GM19043 (cell line): ENCODE results near the gene MSI2.

ENCODE experiments used
- ATAC-seq: cut with Tn5 transposase; IDR thresholded peaks from one replicate; pipeline ENCODE4 v1.9.1; 2021; ENCODE audit warnings: low read depth; ENCODE audit not compliant: unreplicated experiment

Gene MSI2

DNA sequence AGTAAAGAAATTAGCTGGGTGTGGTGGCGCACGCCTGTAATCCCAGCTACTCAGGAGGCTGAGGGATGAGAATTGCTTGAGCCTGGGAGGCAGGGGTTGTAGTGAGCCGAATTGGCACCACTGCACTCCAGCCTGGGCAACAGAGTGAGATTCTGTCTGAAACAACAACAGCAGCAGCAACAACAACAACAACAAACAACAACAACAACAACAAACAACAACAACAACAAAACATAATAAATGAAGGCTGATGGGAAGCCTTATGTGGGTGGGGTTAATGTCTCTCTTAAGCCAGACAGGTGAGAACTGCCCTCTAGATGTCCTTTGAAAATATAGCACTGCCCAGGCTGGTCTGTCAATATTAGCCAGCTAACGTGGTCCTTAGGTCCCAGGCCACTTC, 107.3 kb downstream of the MSI2 start:
- ATAC-seq = no peak

DNA sequence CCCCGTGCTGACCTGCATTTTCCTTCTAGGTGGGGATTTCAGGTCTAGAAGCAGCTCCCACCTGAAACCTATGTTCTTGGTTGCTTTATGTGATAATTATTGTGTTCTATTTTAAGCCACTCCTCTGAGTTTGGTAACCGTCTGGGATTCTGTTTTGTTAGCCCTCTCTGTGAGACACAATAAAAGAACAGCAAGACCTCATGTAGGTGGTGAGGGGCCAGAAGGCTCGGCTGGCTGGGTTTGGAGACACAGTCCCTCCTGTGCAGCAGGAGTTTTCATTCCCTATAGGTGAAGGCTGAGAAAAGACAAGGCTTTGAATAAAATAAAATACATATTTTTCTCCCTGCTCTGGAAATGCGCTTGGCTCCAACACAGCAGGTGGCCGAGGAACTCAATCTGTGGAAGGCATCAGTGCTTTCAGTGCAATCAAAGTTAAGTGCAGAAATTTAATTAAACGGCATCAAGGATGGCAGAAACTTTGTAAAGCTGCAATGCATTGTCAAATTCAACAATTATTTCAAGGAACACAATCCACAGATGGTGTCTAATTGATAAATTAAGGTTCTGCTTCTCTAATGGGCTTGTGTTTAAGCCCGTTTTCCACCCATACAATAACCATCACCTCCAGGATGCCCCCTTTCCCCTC, 107.8 kb downstream of the MSI2 start:
- ATAC-seq = no peak

- ATAC-seq = no peak
Measured at GRCh38 chr17:57365420-57365819, 109.1 kb downstream of the MSI2 start.

DNA sequence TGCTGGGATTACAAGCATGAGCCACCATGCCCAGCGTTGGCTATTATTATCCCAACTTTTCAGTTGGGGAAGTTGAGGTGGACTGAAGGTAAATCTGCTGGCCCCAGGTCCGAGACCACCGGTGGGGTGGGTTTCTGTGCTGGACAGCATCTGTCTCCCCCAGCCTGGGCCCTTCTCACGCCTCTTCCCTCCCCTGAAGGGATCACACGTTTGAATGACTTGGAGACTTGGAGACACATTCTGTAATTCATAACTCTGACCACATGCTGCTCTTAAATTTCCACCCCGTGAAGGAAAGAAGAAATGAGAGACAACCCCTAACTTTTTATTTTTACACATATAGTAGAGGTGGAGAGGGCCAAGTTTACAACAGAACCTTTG, 109.8 kb downstream of the MSI2 start:
- ATAC-seq = no peak

GRCh38 chr17:57366558-57367351, 110.4 kb downstream of the MSI2 start:
- ATAC-seq = no peak

GRCh38 chr17:57368637-57369336, 112.5 kb downstream of the MSI2 start:
- no peak for ATAC-seq

GRCh38 chr17:57369509-57369945, 113.2 kb downstream of the MSI2 start:
- no peak for ATAC-seq

GRCh38 chr17:57370037-57370581, 113.8 kb downstream of the MSI2 start:
- ATAC-seq = peak; percentile 71

DNA sequence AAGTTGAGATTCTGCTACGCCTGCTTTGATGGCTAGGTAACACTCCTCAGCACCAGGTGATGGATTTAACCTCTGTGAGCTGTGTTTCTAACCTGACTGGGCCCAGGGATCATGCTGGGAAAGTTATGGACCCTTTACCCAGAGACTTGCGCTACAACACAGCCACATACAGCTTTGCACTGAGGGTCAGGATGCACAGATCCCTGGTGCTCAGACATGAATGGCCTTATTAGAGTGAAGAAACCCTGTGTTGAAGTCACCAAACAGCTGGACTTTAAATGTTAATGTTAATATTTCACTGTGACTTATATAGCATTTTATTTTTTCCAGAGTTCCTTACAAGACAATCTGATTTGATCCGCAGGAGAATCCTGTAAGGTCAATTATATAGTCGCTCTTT, 114.3 kb downstream of the MSI2 start:
- ATAC-seq = no peak

- ATAC-seq = no peak
Measured at GRCh38 chr17:57372156-57372555, 115.8 kb downstream of the MSI2 start.

- no peak for ATAC-seq
Measured at GRCh38 chr17:57373048-57373447, 116.7 kb downstream of the MSI2 start.

GRCh38 chr17:57373756-57374155, 117.4 kb downstream of the MSI2 start:
- ATAC-seq = no peak

DNA sequence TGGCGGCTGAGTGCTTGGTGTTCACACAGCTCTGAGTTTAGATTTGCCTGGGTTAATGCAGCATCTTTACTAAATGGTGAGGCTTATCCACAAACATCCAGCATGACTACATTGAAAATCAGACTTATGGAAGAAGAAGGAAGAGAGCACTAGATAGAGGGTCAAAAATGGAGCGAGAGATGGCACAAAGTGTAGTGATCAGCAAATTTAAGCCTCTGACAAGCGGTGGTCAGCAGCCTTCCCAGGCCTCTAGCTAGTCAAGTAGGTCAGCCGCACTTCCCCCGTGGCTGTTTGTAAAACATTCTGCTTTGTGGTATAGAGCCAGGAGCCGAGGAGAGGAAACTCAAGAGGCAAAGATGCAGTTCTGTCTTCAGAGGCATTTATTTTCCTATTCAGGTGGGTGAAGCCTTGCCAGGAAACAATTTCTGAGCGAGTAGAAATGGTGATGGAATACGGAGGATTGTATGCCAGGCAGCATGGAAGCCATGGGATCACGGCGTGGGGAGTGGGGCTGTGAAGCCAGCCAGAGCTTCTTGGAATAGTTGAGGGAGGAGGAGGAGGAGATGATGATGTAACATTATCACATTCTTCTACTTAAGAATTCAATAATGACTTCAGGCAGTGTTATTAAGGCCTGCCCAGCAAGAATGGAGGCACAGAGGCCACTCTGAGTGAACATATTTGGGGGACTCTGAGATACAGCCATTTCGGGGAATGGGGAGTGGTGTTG, 118.9 kb downstream of the MSI2 start:
- no peak for ATAC-seq

- no peak for ATAC-seq
Measured at GRCh38 chr17:57375770-57376225, 119.5 kb downstream of the MSI2 start.

DNA sequence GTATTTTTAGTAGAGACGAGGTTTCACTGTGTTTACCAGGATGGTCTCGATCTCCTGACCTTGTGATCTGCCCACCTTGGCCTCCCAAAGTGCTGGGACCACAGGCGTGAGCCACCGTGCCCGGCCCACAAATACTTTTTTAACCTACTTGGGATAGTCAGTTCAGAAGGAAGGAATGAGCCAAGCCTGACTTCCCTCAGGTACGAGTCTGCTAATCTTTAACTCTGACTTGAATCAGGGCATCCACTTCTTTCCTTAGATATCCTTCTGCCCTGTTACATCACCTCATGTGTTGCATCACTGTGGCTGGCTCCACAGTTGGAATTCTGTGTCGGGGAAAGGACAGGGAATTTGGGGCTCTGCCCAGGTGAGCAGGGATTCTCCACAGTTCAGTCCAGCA, 120.8 kb downstream of the MSI2 start:
- ATAC-seq = no peak

- no peak for ATAC-seq
Measured at GRCh38 chr17:57379237-57379894, 123.0 kb downstream of the MSI2 start.

GRCh38 chr17:57379895-57380434, 123.6 kb downstream of the MSI2 start:
- no peak for ATAC-seq

- no peak for ATAC-seq
Measured at GRCh38 chr17:57381498-57381897, 125.2 kb downstream of the MSI2 start.

GRCh38 chr17:57384219-57384618, 127.9 kb downstream of the MSI2 start:
- no peak for ATAC-seq

- ATAC-seq = no peak
Measured at GRCh38 chr17:57385975-57386374, 129.7 kb downstream of the MSI2 start.
